PFSK-1 (cell line): ENCODE measurements around the gene RASSF8.

ENCODE experiments used
- FOXP2 ChIP-seq: optimal IDR thresholded peaks from 2 replicates; pipeline ENCODE3; 2011; ENCODE audit warnings: borderline replicate concordance, control low read depth, inconsistent platforms; ENCODE audit not compliant: insufficient read depth; ENCODE audit errors: extremely low read length, extremely low read depth
- POLR2AphosphoS5 ChIP-seq: IDR thresholded peaks from 2 replicates; pipeline ENCODE4 v1.6.1; 2012; ENCODE audit warnings: low read depth, mild to moderate bottlenecking, control low read depth, low read length, moderate library complexity
- SIN3A ChIP-seq: IDR thresholded peaks from 2 replicates; pipeline ENCODE4 v1.6.1; 2012; ENCODE audit warnings: mild to moderate bottlenecking, low read length, moderate library complexity, borderline replicate concordance; ENCODE audit not compliant: insufficient read depth
- TAF1 ChIP-seq: IDR thresholded peaks from 2 replicates; pipeline ENCODE4 v1.6.1; 2012; ENCODE audit warnings: low read length, control low read depth, borderline replicate concordance; ENCODE audit not compliant: insufficient read depth
- TF ChIP-seq, protein P1 (sequence below), 2 experiments: IDR thresholded peaks; 2 replicates each; pipeline versions ENCODE4 v1.6.1 to v1.8.0; 2011 to 2012; ENCODE audit warnings: low read depth in 2 of 2, low read length in 2 of 2, control low read depth in 1 of 2, inconsistent platforms in 1 of 2, mild to moderate bottlenecking in 1 of 2, moderate library complexity in 1 of 2; ENCODE audit not compliant: insufficient read depth in 1 of 2

RASSF8 gene

DNA sequence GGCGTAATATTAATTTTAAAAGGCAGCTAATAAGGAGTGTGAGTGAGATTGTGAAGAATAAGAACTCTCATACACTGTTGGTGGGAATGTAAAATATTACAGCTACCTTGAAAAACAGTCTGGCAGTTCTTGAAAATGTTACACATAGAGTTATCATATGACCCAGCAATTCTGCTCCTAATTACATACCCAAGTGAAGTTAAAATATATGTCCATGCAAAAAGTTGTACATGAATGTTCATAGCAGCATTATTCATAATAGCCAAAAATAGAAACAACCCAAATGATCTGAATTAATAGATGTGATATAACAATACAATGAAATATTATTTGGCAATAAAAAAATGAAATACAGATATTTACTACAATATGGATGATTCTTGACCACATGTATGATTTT lies 68.2 kb downstream of the RASSF8 start:
- TF ChIP-seq FOXP2 (no peak), SIN3A (no peak), TAF1 (no peak), POLR2AphosphoS5 (no peak)
- TF ChIP-seq, protein P1, sequence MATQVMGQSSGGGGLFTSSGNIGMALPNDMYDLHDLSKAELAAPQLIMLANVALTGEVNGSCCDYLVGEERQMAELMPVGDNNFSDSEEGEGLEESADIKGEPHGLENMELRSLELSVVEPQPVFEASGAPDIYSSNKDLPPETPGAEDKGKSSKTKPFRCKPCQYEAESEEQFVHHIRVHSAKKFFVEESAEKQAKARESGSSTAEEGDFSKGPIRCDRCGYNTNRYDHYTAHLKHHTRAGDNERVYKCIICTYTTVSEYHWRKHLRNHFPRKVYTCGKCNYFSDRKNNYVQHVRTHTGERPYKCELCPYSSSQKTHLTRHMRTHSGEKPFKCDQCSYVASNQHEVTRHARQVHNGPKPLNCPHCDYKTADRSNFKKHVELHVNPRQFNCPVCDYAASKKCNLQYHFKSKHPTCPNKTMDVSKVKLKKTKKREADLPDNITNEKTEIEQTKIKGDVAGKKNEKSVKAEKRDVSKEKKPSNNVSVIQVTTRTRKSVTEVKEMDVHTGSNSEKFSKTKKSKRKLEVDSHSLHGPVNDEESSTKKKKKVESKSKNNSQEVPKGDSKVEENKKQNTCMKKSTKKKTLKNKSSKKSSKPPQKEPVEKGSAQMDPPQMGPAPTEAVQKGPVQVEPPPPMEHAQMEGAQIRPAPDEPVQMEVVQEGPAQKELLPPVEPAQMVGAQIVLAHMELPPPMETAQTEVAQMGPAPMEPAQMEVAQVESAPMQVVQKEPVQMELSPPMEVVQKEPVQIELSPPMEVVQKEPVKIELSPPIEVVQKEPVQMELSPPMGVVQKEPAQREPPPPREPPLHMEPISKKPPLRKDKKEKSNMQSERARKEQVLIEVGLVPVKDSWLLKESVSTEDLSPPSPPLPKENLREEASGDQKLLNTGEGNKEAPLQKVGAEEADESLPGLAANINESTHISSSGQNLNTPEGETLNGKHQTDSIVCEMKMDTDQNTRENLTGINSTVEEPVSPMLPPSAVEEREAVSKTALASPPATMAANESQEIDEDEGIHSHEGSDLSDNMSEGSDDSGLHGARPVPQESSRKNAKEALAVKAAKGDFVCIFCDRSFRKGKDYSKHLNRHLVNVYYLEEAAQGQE (IDR thresholded peaks at IDR 0.05; ENCODE audit: insufficient read depth in 1 of 2, low read depth in 2 of 2, low read length in 2 of 2) = no peak

DNA sequence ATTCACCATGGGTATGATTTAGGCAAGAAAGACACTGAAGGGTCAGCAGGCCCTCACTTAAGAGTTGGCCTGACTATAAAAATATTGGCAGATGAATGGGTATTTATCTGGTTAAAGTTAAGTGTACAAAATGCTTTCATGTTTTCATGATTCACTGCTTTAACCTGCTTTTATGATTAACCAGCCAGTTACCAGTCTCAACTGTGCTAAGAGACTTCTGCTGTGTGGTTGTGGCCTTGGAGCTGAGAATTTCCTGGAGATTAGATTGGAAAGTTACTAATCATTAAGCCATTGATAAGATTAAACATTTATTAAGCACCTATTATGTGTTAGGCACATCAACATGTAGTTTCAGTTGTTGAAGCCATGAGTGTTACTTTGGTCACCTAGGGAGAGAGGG lies 68.9 kb downstream of the RASSF8 start:
- TF ChIP-seq SIN3A (no peak), FOXP2 (no peak), TAF1 (no peak), POLR2AphosphoS5 (no peak)
- TF ChIP-seq, protein P1 (IDR thresholded peaks at IDR 0.05; ENCODE audit: insufficient read depth in 1 of 2, low read depth in 2 of 2, low read length in 2 of 2) = no peak

DNA sequence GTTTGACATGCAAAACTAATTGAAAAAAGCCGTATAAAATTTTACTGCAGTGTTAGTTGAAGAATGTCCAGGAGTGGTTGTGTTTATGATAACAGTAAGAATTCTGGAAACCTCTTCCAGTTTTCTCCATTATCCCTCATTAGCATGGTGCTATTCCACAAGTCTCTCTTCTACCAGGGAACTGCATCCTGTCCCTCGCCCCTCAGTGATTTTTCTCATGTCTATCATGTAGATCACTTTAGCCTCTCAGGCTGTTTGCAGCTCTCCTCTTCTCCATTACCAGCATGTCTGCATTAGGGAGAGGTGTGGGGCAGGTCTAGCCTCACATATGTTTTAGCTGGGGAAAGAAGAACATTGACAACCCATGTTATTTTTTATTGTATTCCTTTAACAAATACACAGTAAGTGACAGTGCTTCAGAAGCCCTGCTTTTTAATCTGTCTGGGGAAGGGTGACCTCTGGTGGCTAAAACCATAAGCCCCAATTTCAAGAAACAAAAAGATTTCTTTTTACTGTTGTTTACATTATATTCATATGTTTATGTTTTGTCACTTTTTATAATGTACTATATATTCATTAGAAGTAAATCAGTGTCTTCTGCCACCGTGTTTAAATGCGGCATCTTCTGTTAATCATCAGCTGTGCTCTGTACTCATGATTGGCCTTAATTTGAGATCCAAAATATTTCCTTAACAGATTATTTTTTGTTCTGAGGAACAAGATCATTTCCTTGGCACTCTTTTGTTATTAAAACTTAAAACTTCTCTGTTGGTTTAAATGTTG lies 70.7 kb downstream of the RASSF8 start:
- TF ChIP-seq FOXP2 (no peak), POLR2AphosphoS5 (no peak)
- TF ChIP-seq, protein P1 (IDR thresholded peaks at IDR 0.05; ENCODE audit: insufficient read depth in 1 of 2, low read depth in 2 of 2, low read length in 2 of 2) = no peak

DNA sequence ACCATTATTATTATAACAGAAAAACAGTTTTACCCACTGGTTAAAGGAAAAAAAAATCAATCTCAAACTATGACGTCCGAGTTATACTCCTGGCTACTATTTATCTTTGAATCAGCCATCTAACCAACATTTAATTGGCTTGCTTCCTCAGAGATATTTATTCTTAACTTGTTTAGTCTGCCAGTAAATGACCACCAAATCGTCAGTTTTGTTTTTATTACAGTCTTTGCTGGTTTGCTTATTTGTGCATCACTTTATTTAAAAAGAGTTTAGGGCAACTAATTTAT lies 71.2 kb downstream of the RASSF8 start:
- TF ChIP-seq POLR2AphosphoS5 (no peak), TAF1 (no peak), FOXP2 (no peak), SIN3A (no peak)
- TF ChIP-seq, protein P1 (IDR thresholded peaks at IDR 0.05; ENCODE audit: insufficient read depth in 1 of 2, low read depth in 2 of 2, low read length in 2 of 2) = no peak

DNA sequence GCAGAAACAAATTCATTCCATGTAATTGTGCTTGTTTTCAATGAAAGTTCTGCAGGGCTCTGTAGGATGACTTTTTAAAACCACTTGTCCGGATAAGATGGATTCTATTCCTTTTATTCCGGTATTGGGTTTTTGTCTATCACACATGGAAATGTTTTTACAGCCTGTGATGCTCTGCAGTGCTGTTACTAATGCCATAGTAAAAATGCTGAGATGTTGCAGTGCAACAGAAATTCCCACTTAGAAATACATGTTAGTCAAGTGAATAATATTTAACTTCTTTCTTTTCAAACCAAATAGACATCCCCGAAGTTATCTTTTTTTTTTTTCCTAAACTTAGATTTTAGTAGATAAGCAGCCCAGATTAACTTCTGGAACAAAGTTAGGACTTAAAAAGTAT lies 71.9 kb downstream of the RASSF8 start:
- no peak for TF ChIP-seq FOXP2
- no peak for TF ChIP-seq POLR2AphosphoS5
- no peak for TF ChIP-seq SIN3A
- TF ChIP-seq, protein P1 (IDR thresholded peaks at IDR 0.05; ENCODE audit: insufficient read depth in 1 of 2, low read depth in 2 of 2, low read length in 2 of 2) = no peak
- no peak for TF ChIP-seq TAF1
